Left forelimb (tissue), 1 donor: Measurements from ENCODE around the gene LMOD3.

Experiments used
- DNase-seq: peaks from one replicate; pipeline ENCODE4 v3.0.0-alpha.2; 2018; ENCODE audit warnings: low spot score

The LMOD3 gene

GRCh38 chr3:69121950-69122349 is 445 bp downstream of the LMOD3 start:
- DNase-seq, result no peak

GRCh38 chr3:69121513-69121912 is 882 bp downstream of the LMOD3 start:
- DNase-seq, result no peak

- DNase-seq, result no peak
Measured at GRCh38 chr3:69120879-69121464, 1.4 kb downstream of the LMOD3 start.

GRCh38 chr3:69119681-69120080 is 2.7 kb downstream of the LMOD3 start:
- DNase-seq, result no peak

- DNase-seq, result no peak
Measured at GRCh38 chr3:69119138-69119537, 3.3 kb downstream of the LMOD3 start.

GRCh38 chr3:69118555-69118954 is 3.8 kb downstream of the LMOD3 start:
- DNase-seq, result no peak

GRCh38 chr3:69116897-69117296 is 5.5 kb downstream of the LMOD3 start:
- no peak for DNase-seq

GRCh38 chr3:69116162-69116561 is 6.2 kb downstream of the LMOD3 start:
- no peak for DNase-seq

GRCh38 chr3:69115731-69116130 is 6.7 kb downstream of the LMOD3 start:
- no peak for DNase-seq

GRCh38 chr3:69113536-69113935 is 8.9 kb downstream of the LMOD3 start:
- DNase-seq, result no peak

- DNase-seq, result no peak
Measured at GRCh38 chr3:69110941-69111546, 11.4 kb downstream of the LMOD3 start.

- no peak for DNase-seq
Measured at GRCh38 chr3:69108811-69109210, 13.6 kb downstream of the LMOD3 start.

- DNase-seq, result no peak
Measured at GRCh38 chr3:69107841-69108240, 14.6 kb downstream of the LMOD3 start.

- no peak for DNase-seq
Measured at GRCh38 chr3:69105320-69105719, 17.1 kb downstream of the LMOD3 start.

- no peak for DNase-seq
Measured at GRCh38 chr3:69104586-69104985, 17.8 kb downstream of the LMOD3 start.

- DNase-seq, result no peak
Measured at GRCh38 chr3:69103123-69103522, 19.3 kb downstream of the LMOD3 start.

- DNase-seq, result no peak
Measured at GRCh38 chr3:69102384-69102783, 20.0 kb downstream of the LMOD3 start.

GRCh38 chr3:69099576-69099975 is 22.8 kb downstream of the LMOD3 start:
- DNase-seq, result no peak

GRCh38 chr3:69097407-69098086 is 24.8 kb downstream of the LMOD3 start:
- DNase-seq, result no peak

- DNase-seq, result no peak
Measured at GRCh38 chr3:69096299-69096698, 26.1 kb downstream of the LMOD3 start.

- DNase-seq, result no peak
Measured at GRCh38 chr3:69095636-69096035, 26.8 kb downstream of the LMOD3 start.

- DNase-seq, result no peak
Measured at GRCh38 chr3:69094467-69095205, 27.8 kb downstream of the LMOD3 start.

GRCh38 chr3:69092030-69092516 is 30.3 kb downstream of the LMOD3 start:
- no peak for DNase-seq
